HG02973 (cell line): ENCODE results near the gene MGAT2.
"Not testable (repeated sequence)": the region's sequence is repeated elsewhere in the genome, so short reads cannot be mapped to it uniquely, and the experiment has no call there.

ENCODE experiments used
- ATAC-seq: cut with Tn5 transposase; IDR thresholded peaks from one replicate; pipeline ENCODE4 v1.9.1; 2021; ENCODE audit warnings: moderate library complexity; ENCODE audit not compliant: unreplicated experiment

Gene MGAT2

GRCh38 chr14:49620182-49621113 lies at the start of gene MGAT2, which contains the start of gene RPL36AL:
TSS of gene MGAT2 (plus strand) at chr14:49620799. CDS start at chr14:49621269, 470 bp downstream.
TSS of gene RPL36AL (minus strand) at chr14:49620626. CDS start at chr14:49619104, 1,522 bp downstream.
- peak; percentile 88 for ATAC-seq

- ATAC-seq, result no peak
Measured at GRCh38 chr14:49574038-49574437, 46.6 kb upstream of the MGAT2 start.

- ATAC-seq, result no peak
Measured at GRCh38 chr14:49578141-49578540, 42.5 kb upstream of the MGAT2 start.

DNA sequence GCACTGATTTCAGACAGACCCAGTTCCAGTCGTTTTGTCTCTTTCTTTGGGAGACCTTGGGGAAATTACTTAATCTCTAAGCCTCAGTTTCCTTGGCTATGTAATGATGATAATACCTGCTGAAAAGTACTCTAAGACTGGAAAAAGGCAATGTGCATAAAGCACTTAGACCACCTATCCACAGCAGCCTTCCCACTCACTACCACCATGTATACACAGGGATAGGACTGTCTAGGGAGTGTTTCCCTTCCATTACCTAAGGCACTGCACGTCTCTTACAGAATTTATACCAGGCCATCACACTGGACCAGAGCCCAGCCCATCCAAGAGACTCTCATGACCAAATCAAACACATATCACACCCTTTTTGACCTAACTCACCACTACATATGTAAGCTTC lies 40.8 kb upstream of the MGAT2 start:
- ATAC-seq, result no peak

DNA sequence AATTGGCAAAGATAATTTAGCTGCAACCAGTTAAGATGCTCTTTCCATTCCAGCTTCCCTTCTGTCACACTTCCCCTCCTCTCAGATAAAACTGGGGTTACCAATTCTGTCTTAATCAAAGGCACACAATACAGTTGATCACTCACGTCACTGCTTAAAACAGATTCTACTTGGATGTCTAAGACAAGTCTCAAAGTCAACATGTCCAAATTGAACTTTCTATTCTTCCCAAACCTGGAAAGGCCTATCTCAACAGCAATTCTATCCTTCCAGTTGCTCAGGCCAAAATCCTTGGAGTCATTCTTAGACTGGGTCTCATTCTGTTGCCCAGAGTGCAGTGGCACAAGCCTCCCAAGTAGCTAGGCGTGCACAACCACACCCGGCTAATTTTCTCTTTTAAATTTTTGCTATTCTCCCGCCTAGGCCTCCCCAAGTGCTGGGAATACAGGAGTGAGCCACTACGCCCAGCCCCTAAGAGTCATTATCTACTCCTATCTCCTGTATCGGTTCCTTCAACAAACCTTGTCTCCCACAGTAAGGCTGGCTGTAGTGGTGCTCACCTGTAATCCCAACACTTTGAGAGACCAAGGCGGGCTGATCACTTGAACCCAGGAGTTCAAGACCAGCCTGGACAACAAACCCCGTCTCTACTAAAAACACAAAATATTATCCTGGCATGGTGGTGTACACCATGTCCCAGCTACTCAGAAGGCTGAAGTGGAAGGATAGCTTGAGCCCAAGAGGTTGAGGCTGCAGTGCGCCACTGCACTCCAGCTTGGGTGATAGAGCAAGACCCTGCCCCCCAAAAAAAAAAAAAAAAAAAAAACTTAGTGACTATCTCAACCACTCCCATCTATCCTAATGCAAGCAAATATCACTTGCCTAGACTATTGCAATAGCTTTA lies 39.1 kb upstream of the MGAT2 start:
- ATAC-seq, result no peak

DNA sequence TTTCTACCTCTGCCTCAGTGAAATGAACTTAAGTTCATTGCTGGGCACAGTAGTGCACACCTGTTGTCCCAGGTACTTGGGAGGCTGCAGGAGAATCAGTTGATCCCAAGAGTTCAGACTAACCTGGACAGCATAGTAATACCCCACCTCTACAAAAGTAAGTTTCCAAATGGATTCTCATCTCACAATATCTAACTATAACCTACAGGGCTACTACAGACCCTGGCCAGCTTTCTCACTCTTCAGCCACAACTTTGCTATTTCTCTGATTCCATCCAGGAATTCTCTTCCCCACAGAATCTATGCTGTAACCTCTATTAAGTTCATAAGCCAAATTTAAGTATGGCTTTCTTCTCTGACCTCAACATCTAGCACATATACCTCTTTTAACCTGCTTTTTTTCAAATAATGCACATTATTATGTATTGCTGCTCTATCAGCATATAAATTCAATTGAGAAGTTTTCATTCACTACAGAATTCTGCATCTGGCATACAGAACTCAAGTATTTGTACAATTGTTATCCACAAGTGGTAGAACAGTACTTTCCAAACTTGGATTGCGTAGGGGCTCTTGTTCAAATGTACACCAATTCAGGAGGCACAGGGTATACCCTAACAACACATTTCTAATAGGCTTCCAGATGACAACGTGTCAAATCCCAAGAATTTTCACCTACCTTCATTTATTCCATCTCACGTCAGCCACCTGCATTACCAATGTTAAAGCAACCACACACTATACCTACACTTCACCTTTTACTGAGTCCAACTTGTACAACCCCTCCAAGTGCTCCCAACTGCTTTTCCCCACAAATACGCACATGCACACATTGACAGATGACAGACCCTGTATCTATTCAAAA lies 38.3 kb upstream of the MGAT2 start:
- ATAC-seq, result no peak

DNA sequence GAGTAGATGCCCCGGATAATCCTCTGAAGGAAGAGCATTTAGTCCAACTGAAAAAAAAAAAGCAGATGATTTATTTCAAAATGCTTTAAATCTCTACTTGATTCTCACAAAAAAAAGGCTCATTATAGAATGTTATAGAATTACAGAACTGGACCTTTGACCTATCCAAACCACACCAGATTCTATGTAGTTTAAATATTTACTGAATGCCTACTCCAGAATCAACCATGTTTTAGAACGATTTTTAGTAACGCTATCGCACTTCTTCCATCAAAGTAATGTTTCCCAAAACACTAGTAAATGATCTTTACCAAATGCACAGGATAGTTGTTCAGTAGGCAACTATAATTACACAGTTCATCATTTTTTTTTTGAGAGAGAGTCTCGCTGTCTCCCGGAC lies 37.0 kb upstream of the MGAT2 start:
- ATAC-seq, result no peak

GRCh38 chr14:49584058-49584457 lies 36.5 kb upstream of the MGAT2 start:
- ATAC-seq, result no peak

DNA sequence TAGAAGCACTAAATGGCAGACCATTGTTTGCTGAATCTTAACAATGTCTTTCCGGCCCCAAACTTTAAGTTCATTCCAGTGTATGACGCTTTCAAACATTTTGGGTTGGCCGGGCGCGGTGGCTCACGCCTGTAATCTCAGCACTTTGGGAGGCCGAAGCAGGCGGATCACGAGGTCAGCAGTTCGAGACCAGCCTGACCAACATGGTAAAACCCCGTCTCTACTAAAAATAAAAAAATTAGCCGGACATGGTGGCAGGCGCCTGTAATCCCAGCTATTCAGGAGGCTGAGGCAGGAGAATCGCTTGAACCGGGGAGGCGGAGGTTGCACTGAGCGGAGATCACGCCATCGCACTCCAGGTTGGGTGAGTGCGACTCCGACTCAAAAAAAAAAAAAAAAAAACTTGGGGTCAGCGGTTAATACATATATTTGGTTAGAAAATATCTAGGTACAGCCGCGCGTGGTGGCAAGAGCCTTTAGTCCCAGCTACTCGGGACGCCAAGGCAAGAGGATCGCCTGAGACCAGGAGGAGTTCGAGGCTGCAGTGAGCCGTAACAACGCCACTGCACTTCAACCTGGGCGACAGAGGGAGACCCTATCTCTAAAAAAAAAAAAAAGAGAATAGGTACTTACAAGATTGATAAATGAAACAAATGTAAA lies 35.5 kb upstream of the MGAT2 start:
- ATAC-seq, result not testable (repeated sequence)

DNA sequence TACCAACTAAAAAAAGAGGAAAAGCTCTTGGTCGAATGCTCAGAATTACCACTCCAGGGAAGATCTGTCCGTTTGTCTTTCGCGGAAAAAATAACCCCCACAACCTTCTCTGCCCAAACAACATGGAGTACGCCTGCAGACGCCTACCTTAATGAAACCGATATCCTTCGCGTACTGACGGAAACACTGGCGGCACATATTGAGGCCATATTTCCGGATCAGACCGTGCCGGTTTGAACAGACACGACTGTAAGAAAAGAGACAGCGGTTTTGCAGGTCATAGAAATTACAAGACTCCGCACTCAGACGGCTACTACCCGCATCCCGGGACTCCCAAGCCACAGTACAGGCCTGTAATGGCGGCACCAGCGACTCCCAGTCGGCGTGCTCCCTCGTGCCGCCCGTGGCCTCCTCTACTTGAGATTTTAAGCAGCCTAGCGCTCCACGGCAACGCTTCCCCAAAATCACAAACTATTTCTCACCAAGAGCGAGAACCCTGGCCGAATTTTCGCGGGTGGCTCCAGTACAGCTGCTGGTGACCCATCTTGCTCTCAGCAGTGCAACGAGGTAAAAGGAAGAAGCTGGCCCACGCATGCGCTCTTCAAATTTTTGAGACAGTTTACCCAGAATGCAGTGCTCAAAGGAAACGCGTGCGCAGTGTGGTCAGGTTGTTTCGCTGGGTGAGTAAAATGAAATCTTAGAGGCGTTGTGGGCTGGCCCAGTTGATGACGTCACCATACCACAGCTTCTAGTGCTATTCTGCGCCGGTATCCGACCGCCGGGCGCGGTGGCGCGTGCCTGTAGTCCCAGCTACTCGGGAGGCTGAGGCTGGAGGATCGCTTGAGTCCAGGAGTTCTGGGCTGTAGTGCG lies 34.6 kb upstream of the MGAT2 start, which contains the start of gene RPS29:
Gene RPS29 (minus strand): TSS at position 578 of the 870 bp plus-strand sequence. CDS start 34 bp downstream, at position 544.
- ATAC-seq, result peak; percentile 83

- peak; percentile 28 for ATAC-seq
Measured at GRCh38 chr14:49586673-49587460, 33.7 kb upstream of the MGAT2 start.

- no peak for ATAC-seq
Measured at GRCh38 chr14:49589387-49589786, 31.2 kb upstream of the MGAT2 start.

GRCh38 chr14:49593016-49593415 lies 27.6 kb upstream of the MGAT2 start:
- ATAC-seq, result no peak

DNA sequence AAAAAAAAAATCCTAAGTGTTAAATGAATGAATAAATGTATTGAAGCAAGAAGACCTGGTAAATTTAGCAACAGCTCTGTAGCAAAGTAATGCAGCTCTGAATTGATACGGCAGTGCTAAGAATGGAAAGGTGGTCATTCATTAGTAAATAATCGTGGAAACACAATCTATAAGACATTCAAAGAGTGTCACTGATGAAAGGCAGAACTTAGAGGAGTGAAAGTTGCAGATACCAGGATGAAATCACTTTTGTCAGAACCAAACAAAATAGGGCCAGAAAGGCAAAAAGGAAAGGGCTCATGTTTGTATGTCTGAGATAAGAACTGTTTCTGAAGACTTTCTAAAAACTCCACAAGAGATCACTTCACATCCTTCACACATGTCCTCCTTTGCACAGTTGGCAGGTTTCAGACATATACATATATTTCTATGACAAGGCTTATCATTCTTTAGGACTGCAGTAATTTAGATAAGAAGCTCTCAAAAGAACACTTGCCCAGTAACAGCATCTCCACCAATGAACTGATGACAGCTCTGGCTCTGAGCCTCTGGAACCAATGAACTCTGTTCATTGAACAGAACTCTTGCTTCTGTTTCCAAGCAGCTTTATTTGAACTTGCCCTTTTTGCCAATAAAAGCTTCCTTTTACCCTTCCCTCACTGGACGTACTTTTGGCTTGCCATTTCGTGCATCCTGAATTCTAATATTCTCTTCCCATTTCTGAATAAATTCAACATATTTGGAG lies 26.1 kb upstream of the MGAT2 start:
- ATAC-seq, result no peak

- ATAC-seq, result no peak
Measured at GRCh38 chr14:49598189-49598484, 22.5 kb upstream of the MGAT2 start.

DNA sequence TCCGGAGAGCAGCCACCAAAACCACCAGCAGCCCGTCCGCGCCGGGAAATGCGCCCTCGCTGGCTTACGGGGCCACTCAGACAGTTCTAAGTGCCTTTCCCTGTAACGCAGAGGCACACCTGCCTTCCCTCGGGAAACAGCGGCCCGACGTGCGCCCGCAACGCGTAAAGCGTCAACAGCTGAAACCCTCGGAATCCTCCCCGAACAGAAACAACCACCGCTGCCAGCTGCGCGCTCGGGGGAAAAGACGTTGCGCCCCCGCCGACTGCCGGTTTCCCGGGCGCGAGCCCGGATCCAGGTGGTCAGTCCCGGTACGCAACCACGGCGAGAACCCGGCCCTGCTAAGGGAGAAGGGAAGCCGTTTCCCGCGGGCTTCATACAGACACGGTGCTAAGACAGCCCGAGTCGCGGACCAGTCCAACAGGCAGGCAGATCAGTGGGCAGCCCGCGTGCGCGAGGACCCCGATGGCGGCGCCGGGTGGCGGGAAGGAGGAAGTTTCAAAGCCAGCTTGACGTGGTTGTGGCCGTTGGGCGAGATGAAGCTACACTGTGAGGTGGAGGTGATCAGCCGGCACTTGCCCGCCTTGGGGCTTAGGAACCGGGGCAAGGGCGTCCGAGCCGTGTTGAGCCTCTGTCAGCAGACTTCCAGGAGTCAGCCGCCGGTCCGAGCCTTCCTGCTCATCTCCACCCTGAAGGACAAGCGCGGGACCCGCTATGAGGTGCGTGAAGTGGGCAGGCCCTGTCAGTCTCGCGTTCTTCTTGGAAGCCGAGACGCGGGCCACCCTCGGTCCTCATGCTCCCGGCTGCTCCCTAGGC lies 21.9 kb upstream of the MGAT2 start, which contains the start of gene LRR1:
Gene LRR1 (plus strand): TSS at position 456 of the 816 bp plus-strand sequence. CDS start 81 bp downstream, at position 537.
- peak; percentile 46 for ATAC-seq

GRCh38 chr14:49607583-49607982 lies 13.0 kb upstream of the MGAT2 start:
- ATAC-seq, result no peak
